GM19455 (cell line): ENCODE measurements around the gene DNAH8.
"Not testable (repeated sequence)": the region's sequence is repeated elsewhere in the genome, so short reads cannot be mapped to it uniquely, and the experiment has no call there.

Experiments used
- ATAC-seq: cut with Tn5 transposase; IDR thresholded peaks from one replicate; pipeline ENCODE4 v1.9.1; 2021; ENCODE audit not compliant: unreplicated experiment

Gene DNAH8

DNA sequence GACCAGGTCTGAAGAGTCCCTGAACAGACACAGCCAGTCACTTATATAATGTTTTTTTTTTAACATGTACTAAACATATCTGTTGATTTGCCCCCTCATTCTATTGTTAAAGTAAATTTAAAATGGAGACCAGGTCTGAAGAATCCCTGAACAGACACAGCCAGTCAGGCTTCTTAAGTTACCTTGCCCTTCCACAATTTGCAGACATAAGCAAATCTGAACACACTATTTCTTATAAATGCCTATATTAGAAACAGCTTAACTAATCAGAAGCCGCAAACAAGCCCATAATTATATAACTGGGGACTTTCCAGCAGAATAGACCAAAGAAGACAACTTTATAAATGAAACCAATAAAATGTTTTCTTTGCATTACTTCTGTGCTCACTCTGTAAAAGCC is 118.2 kb downstream of the DNAH8 start:
- no peak for ATAC-seq

DNA sequence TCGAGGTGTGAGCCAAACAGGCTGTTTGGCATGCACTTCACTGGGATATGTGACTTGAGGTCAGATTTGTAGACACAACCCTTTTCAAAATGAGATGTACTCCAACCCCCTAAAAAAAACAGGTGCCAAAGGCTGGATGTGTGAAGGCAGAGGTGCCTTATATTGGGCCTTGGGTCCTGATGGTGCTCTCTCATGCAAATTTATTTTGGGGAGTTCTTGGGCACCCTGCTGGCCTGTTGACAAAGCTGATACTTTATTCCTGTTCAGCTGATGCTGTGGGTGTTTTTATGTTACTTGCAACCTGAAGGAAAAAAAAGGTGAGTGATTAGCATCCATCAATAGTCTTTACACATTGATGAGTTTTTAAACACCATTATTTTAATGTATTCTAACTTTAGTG is 121.5 kb downstream of the DNAH8 start:
- no peak for ATAC-seq

DNA sequence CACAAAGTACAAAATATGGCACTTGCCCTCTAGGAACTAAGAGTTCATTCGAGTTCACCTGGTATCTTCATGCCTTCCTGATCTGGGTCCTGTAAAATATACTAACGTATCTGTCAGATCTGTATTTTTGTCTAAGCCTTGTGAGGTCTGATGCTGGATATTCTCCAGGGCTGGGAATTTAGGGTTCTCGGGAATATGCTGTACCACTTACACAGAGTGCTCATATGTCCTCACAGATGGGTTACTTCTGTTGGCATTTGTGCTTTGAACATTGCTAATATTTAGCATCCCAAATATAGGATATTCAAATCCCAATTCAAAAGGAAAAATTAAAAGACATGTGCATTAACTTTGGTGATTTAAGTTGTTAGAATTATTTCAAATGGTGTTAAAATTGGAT is 122.0 kb downstream of the DNAH8 start:
- no peak for ATAC-seq

DNA sequence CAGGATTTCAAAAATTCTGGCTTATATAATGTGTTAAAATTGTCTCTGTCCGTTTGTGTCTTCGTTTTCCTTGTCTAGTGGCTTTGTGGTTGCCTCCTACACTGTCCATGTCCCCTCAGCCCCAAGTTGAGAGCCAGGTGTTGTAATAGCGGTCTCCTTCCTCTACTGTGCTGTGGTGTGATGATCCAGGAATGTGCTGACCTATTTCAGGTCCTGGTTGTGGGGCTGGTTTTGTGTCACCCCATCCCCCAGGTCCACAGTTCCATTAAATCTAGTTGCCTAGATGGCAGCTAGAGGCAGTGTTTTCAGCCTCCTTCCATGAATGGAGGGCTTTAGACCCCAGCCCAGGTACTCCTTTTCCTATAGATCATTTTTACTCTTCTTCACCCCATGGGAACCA is 128.7 kb downstream of the DNAH8 start:
- ATAC-seq: no peak

DNA sequence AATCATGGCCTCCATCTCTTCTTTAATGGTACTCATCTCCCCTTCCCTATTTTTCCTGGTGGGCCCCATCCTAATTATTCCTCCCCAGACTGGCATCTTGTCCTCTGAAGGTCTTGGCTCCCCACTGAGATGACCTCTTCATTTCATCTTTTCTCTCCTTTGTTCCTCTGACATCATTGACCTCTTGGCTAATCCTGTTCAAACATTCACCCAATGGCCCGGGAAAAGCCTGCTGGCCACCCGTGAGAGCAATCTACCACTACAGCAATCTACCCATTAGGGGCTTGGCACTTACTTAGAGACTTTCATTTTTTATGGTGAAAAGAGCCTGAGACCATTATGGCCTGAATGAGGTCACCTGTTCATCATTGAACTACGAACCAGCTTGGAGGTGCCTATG is 130.8 kb downstream of the DNAH8 start:
- ATAC-seq: no peak

DNA sequence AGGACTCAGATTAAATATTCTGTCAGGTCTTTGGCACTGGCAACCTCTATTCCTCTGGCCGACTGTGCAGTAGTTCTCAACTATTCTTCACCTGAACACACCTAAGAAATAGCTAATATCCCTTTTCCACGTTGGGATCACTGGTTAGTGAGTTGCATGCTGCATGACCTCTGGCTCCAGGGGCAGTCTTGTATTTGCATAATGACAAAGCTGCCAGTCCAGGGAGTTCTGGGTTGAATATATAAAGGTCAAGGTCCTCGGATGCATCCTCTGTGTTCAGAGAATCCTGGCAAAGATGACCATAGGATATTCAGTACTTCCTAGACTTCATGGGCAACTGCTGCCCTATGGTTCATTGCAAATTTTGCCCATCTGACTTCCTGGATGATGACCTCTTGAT is 131.2 kb downstream of the DNAH8 start:
- ATAC-seq: no peak

DNA sequence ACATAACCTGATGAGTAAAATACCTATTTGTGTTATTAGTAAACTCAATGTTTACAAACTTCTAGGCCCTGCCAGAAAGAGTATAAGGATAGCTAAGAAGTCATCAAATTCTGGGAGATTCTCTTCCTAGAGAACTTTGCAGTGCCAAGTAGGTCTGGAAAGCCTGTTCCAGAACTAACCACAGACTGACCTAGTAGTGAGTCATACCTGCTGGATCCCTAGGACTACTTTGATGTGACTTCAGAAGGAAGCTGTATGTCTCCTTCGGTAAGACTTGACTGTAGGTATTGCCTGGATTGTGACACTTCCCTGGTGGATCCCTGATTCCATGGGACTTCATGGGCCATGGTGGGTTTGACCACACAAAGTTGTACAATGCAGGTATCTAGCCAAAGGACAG is 131.7 kb downstream of the DNAH8 start:
- no peak for ATAC-seq

DNA sequence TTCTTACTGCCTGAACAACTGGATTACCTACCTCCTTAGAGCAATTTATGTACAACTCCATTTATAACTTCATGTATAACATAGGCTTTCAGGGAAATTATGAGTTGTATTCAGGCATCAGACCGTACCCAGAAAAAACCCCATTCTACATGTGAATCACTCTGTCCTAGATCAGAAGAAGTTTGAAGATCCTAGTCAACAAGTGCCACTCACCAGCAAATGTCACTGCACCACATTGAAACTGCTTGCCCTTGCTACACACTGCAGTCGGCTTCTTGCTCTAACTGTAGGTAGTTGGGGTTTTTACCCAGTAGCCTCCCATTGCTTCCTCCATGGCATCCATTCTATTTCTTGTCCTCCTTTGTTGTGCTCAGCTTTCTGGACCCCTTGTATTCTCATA is 132.4 kb downstream of the DNAH8 start:
- ATAC-seq: no peak

DNA sequence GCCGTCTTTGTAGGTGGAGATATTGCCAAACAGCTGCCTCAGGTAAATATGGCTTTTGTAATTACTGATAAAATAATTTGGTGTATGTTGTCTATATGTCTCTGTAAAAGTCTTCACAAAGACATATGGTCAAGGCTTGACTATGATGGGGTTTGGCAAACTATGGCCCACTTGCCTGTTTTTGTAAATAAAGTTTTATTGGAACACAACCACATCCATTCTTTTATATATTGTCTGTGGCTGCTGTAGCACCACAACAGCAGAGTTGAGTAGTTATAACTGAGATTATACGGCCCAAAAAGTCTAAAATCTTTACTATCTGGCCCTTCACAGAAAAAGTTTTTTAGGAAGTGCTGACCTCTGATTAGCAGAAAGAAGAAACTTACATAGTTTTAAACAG is 133.6 kb downstream of the DNAH8 start:
- no peak for ATAC-seq

DNA sequence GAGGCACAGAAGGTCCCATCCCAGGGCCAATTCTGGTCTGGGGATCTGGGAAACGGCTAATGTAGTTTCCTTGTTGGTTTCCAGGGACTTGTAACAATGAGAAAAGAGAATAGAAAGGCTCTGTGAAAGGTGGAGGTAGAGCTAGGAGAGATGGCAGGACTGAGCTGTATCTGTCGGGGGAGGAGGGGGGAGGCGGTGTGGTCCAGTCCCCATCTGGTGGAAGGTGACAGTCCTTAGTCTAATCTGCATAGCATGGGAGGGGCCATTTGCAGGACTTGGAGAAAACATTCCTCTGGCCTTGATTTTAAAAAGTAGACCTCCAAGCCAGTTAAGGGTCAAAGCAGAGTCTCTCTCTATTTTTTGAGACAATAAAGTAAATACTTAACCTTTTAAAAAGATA is 137.1 kb downstream of the DNAH8 start:
- no peak for ATAC-seq

DNA sequence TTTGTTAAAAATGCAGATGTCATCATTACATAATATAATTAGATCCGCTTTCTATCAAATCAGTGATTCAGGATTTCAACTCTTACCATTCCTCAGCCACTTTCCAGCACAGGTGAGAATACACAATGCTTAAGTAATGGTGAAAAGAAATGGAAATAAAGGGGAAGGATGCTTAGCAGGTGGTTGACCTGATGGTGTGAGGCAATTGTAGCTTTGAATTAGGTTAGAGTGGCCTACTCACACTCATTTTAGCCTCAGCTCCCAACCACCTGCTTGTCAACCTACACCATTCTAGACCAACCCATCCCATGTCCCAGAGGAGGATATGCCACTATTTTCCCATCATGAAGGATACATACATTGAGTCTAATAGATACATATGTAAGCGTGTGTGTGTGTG is 138.1 kb downstream of the DNAH8 start:
- ATAC-seq: no peak

DNA sequence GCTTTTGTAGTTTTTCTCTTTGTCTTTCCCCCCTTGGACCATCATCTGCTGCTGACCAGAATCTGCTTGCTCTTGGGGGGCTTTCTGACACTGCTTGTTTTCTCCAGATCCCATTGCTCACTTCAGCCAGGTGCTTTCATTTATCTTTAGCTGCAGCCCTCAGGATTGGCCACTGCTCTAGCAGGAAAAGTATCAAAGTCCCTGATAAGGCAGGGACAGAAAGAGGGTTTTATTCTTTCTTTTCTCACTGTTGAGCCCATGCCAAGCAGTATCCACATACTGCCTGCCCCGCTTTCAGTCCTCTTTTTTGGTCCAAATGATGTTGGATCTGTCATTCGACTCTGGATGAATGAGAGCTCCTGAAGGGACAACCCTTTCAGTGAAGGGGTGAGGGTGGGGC is 141.4 kb downstream of the DNAH8 start:
- ATAC-seq: no peak

DNA sequence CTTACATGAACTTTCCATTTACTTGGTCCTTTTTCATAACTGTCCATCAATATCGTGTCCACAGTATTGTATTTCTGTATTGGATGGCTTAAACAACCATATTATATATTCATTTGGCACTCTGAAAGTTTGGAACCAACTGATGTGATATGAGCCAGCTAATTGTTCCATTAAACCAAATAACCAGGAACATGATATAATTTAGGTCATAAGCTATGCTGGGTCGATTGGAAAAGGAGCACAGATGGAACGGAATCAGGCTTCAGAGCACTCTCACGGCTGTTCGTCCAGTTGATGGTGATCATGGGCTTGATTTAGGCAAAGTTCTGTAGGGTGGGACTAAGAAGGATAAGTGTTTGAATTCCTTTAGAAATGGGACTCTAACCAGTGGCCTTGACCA is 142.7 kb downstream of the DNAH8 start:
- no peak for ATAC-seq

DNA sequence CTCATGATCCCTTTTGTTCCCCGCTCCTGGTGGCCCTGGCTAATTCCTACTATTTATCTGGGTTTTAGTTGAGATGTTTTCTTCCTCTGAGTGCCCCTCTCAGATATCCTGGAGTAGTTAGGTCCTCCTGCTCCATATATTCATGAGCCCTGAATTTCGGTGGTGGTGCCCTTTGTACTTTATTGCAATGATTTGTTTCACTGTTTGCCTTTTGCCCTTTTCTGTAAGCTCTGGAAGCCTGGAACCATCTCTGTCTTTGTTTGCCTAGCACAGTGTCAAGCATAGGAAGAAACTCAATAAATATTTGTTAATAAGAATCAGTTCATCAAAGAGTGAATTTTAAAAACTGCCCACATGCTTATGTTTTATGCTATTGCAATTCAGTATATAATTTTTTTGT is 144.9 kb downstream of the DNAH8 start:
- ATAC-seq: no peak

DNA sequence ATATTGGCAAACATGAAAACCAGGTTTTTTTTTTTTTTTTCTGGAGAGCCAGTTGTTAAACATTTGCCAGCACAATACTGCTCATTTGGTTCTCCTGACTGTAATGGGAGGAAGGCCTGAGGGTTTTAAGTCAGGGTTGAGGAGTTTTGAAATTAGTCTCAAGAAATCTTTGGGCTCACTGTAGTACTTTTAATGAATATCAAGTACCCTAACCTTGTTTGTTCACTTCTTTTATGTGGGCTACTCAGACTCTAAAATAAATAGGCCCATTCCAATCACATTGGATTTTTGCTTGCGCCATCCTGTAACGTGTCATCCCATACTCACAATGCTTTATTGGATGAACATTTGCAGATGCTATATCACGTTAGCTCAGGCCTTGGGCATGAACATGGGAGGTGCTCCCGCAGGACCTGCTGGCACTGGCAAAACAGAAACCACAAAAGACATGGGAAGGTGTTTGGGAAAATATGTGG is 146.9 kb downstream of the DNAH8 start:
- ATAC-seq: no peak

DNA sequence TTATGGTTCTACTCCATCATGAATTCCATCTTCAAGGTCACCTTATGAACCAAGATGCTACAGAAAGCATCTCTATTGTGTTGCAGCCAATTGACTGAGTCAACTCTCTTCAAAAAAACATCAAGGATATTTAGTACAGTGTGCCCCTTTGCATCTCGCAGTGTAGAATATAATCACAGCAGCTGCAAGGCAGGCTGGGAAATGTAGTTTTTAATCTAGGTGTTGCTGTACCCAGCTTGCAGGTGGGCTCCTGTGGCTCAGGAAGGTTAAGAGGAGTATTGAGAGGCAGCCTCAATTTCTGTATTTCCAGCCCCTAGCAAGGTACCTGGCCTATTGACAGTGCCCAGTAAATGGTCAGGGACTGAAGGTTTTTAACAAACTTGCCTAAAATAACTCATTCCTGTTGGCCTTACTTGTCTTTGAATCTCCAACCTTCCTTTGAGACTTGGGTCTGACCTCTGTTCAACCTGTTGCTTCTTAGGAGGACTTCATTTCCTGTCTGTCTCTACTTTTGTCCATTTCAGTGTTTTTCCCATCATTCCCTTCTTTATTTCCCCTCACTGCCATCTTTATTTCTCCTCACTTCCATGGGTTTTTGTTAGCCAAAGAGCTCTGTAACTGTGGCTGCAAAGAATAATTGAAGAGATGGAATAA is 150.5 kb downstream of the DNAH8 start:
- ATAC-seq: no peak

DNA sequence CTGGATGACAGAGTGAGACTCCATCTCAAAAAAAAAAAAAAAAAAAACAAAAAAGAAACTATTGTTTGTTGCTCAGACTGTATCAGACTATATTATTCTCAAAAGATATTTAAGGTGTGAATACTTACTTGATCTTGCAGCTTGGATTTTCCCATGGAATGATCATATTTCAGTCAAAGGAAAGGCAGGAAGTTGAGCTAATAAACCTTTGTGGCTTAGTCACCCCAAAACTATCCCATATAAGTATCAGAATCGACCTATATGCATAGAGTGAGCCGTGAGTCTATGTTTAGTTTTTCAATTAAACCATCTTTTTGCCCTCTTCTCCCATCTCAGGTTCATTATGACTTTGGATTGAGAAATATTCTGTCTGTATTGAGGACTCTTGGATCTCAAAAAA is 152.6 kb downstream of the DNAH8 start:
- ATAC-seq: no peak

DNA sequence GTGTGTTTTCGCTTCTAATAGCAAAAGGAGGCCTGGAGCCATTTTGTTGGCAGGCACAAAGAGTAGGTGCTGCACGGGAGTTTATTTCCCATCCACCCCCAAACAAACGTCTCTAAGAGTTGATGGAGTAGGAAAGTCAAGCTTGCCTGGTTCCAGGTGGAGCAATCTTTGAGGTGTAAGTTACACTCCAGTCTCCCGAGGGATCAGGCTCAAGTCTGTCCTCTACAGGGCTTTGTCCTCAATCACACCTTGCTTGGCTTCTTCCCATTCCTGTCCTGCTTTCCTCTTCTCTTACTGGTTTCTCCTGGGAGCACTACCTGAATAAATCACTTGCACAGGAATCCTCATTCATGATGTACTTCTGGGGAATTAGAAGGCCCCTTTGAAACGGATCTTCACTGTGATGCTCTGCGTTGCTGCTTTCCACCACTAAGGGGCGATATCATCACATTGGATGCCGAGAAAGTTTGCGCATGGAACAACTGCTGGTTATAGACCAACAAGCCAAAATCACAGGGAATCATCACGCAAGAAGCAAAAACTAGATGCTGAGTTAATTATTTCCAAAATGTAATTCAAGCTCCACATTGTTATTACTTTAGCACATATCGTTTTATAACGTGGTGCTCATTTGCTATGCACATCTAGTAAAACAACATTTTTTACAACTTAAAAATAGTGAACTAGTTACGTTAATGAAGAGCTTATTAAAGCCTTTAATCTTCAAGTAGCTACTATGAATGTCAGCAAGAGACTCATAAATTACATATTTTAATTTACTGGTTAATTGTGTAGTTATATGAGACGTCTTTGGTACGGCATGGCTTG is 156.8 kb downstream of the DNAH8 start:
- no peak for ATAC-seq

DNA sequence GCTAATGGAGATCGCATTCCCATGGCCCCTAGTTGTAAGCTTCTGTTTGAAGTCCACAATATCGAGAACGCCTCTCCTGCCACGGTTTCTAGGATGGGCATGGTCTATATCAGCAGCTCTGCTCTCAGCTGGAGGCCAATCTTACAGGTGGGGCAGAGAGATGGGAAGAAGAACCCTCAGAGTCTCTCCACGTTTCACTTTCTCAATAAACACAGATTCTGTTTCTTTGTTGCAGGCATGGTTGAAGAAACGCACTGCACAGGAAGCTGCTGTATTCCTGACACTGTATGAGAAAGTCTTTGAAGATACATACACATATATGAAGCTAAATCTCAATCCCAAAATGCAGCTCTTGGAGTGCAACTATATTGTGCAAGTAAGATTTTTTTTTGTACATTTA is 157.9 kb downstream of the DNAH8 start:
- ATAC-seq: no peak

DNA sequence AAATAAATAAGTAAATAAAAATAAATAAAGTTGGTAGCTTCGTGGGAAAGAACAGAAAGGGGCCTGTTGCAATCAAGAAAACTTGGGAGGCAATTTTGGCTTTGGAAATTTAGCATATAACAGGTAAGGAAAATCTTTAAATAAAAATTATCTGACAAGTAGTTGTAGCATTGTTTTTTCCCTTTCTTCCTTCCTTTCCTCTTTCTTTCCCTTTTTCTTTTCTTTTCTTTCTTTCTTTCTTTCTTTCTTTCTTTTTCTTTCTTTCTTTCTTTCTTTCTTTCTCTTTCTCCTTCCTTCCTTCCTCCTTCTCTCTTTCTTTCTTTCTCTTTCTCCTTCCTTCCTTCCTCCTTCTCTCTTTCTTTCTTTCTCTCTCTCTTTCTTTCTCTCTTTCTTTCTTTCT is 158.7 kb downstream of the DNAH8 start:
- not testable (repeated sequence) for ATAC-seq

DNA sequence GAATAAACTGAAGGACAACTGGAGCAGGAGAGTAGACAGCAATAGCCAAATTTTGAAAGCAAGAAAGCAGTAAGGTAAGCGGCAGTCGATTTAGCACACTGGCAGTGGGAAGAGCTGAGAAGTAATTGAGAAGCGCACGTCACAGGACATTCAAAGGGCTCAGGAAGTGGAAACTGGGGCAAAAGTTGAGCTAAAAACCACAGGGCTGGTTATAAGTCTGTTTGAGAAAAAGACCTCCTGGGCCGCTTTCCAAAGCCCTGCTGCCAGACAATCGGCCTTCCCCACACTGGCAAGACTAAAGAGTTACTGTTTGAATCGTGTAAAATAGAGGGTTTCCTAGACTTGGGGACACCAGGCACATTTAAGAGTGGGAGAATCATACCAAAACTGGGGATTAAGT is 161.4 kb downstream of the DNAH8 start:
- ATAC-seq: no peak

DNA sequence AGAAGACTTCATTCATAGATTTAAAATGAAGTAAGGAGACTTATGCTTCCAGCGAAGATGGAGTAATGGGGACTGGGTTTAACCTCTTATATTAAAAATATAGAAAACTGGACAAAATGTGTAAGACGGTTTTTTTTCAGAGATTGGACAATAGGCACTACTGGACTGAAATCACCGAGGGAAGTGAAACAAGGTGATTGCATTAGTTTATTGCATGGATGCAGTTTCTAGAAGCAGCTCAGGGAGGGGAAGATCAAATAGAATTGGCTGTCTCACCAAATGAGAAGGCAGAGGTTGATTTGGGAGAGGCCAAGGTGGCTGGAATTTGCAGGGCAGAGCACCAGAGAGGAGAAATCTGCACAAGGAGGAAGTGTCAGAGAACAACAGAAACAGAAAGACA is 162.6 kb downstream of the DNAH8 start:
- no peak for ATAC-seq

DNA sequence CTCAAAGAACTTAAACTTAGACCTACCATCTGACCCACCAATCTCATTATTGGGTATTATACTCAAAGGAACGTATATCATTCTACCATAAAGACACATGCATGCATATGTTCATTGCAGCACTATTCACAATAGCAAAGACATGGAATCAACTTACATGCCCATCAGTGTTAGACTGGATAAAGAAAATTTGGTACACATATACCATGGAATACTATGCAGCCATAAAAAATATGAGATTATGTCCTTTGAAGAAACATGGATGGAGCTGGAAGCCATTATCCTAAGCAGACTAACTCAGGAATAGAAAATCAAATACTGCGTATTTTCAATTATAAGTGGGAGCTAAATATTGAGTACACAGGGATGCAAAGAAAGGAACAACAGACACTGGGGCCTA is 167.0 kb downstream of the DNAH8 start:
- no peak for ATAC-seq
